Psoas muscle (tissue), 8 donors: ENCODE results near the gene BBS12. TPM values are rescaled to one million over a fixed set of nuclear protein-coding genes. Genes with fewer than 3 reads are reported as not detected.

Source experiments
- ATAC-seq, 4 donors: fragments of 200-7000 bp; cut with Tn5 transposase; one replicate each; pipeline ENCODE4 v1.9.1; 2020; ENCODE audit warnings: moderate library complexity in 3 of 4, mild to moderate bottlenecking in 2 of 4
- DNase-seq, 2 donors: peaks; one replicate each; pipeline ENCODE4 v3.0.0-alpha.2; 2020
- H3K27ac ChIP-seq: fragments of 200-600 bp; one replicate; pipeline ENCODE4 v1.8.0; 2022
- H3K27me3 ChIP-seq, 3 donors: fragments of 200-600 bp in 1 of 3; one replicate each; pipeline versions ENCODE4 v1.6.1 to v1.8.0; 2013 to 2022; ENCODE audit warnings: low read length in 2 of 3, mild to moderate bottlenecking in 2 of 3, moderate library complexity in 1 of 3; ENCODE audit not compliant: insufficient read depth in 3 of 3
- H3K36me3 ChIP-seq, 2 donors: fragments of 200-600 bp in 1 of 2; one replicate each; pipeline versions ENCODE4 v1.6.1 to v1.8.0; 2013 to 2022; ENCODE audit warnings: low read depth in 1 of 2, mild to moderate bottlenecking in 1 of 2, moderate library complexity in 1 of 2; ENCODE audit not compliant: insufficient read depth in 1 of 2
- H3K4me1 ChIP-seq: fragments of 200-600 bp; one replicate; pipeline ENCODE4 v1.8.0; 2022
- H3K4me3 ChIP-seq: fragments of 200-600 bp; one replicate; pipeline ENCODE4 v1.8.0; 2022; ENCODE audit warnings: mild to moderate bottlenecking
- H3K9me3 ChIP-seq: fragments of 200-600 bp; one replicate; pipeline ENCODE4 v1.8.0; 2022
- CTCF ChIP-seq: fragments of 200-600 bp; IDR thresholded peaks from one replicate; pipeline ENCODE4 v1.8.0; 2022; ENCODE audit warnings: antibody characterized with exemption
- WGBS, 3 donors: extraction: QIAGEN DNeasy Blood & Tissue Kit; methylation state at CpG; one replicate each; pipeline versions ENCODE4 v1.1.6 to v1.1.7; 2013; 5-methylcytosine and 5-hydroxymethylcytosine counted together
- intact Hi-C, 2 donors: fragments of 100-400 bp; cut with DNase I; formaldehyde crosslinking; loops; one replicate each; pipeline versions ENCODE4 v1.11.0 to v1.14.2; 2022
- polyA plus RNA-seq, 3 donors: library from polyadenylated mRNA; stranded (reverse); fragments of 200-250 nt; gene quantifications; one replicate each; pipeline ENCODE4 v1.2.3, GENCODE V29; 2013
- total RNA-seq, 4 donors: library from RNA; stranded (reverse); fragmentation: NEBNext Ultra II Directional in 2 of 4; extraction: Animal tissue kit (Norgen Biotek cat#: 25700) in 2 of 4; gene quantifications; one replicate each; pipeline versions ENCODE4 v1.2.1 to v1.2.4, GENCODE V29; 2021 to 2023
- donor health status: healthy with polysubstance abuse.
- donor health status: DM: no; HTN: no; CAD: no; lungs with moderate emphysema.
- donor health status: Bipolar disorder and iron deficiency.
- donor health status: healthy.
- donor health status: DM: yes; HTN: yes; CAD: no.
- donor health status: DM: no; HTN: no; CAD: no.
- donor health status: DM: no; HTN: no; CAD: no.
- donor health status: DM: yes; HTN: yes; CAD: no.

The BBS12 gene
- total and polyA plus RNA-seq, 7 donors = 0.54 to 5.4 (median 1.0) TPM

GRCh38 chr4:122689972-122690371 is 42.5 kb upstream of the BBS12 start:
- H3K4me1 ChIP-seq = peaks cover 8% of the 10 kb centered on the region
- H3K27ac ChIP-seq = no peak overlapping the region
- intact Hi-C loops = no loop called here
- ATAC-seq (no peak), DNase-seq (no peak)
- no peak for TF ChIP-seq CTCF
- no peaks in the 10 kb centered on the region for H3K27me3 ChIP-seq
- H3K9me3 ChIP-seq = no peaks in the 10 kb centered on the region
- H3K36me3 ChIP-seq = no peaks in the 10 kb centered on the region
- no peak overlapping the region for H3K4me3 ChIP-seq

- WGBS, 3 donors = 63 to 89% (median 75%) methylated on average over 4 of the region's 4 CpGs
- Histone ChIP-seq H3K4me3 (no peak overlapping the region), H3K4me1 (peaks cover 8% of the 10 kb centered on the region), H3K36me3 (no peaks in the 10 kb centered on the region), H3K27ac (no peak overlapping the region), H3K27me3 (no peaks in the 10 kb centered on the region), H3K9me3 (no peaks in the 10 kb centered on the region)
- intact Hi-C loops = no loop called here
- ATAC-seq (no peak), DNase-seq (no peak)
- no peak for TF ChIP-seq CTCF
These were observed 40.5 kb upstream of the BBS12 start for GRCh38 chr4:122691988-122692387.

GRCh38 chr4:122692641-122693520 is 39.6 kb upstream of the BBS12 start:
- ATAC-seq (no peak), DNase-seq (no peak)
- TF ChIP-seq CTCF = no peak
- Histone ChIP-seq H3K36me3 (no peaks in the 10 kb centered on the region), H3K9me3 (no peaks in the 10 kb centered on the region), H3K27ac (no peak overlapping the region), H3K27me3 (no peaks in the 10 kb centered on the region), H3K4me1 (peaks cover 8% of the 10 kb centered on the region), H3K4me3 (no peak overlapping the region)
- intact Hi-C loops = no loop called here
- WGBS, 3 donors = 59 to 72% (median 63%) methylated on average over 3 of the region's 3 CpGs

- H3K27me3 ChIP-seq = no peaks in the 10 kb centered on the region
- H3K4me1 ChIP-seq = peaks cover 3% of the 10 kb centered on the region
- no peaks in the 10 kb centered on the region for H3K9me3 ChIP-seq
- WGBS, 3 donors = 55 to 72% (median 68%) methylated on average over 2 of the region's 2 CpGs
- no peak for TF ChIP-seq CTCF
- ATAC-seq = no peak
- H3K36me3 ChIP-seq = no peaks in the 10 kb centered on the region
- DNase-seq = no peak
- no peak overlapping the region for H3K27ac ChIP-seq
- intact Hi-C loops = no loop called here
- H3K4me3 ChIP-seq = no peak overlapping the region
These were observed 37.3 kb upstream of the BBS12 start for GRCh38 chr4:122695226-122695625.
